ENCODE measurements around the gene ARTN.

The ARTN gene

GRCh38 chr1:43942411-43942810, 8.8 kb downstream of the ARTN start:
- intact Hi-C loops (cut with DNase I): no loop called here
- no peak for DNase-seq

GRCh38 chr1:43944860-43945259, 11.3 kb downstream of the ARTN start:
- intact Hi-C loops (cut with DNase I): no loop called here

GRCh38 chr1:43945674-43946235, 12.2 kb downstream of the ARTN start:
- peak in 2 of 42 donors; percentile 17 to 38 for DNase-seq
- intact Hi-C loops (cut with DNase I): loop anchor here (1.0 kb wide), 1 partner anchor 29 kb away; the partner anchor contains the start of gene ATP6V0B

More at GRCh38 chr1:43944860-43945259, 11.3 kb downstream of the ARTN start:
- no peak for DNase-seq

- intact Hi-C loops (cut with DNase I): loop anchor here (1.0 kb wide), 1 partner anchor 28 kb away; the partner anchor contains the start of gene ATP6V0B
- DNase-seq: peak; percentile 93 to 99 (median 98)
Observed at GRCh38 chr1:43946236-43947060, 12.8 kb downstream of the ARTN start, which contains the start of gene IPO13. TSS of gene IPO13 (plus strand) at chr1:43946950. CDS start at chr1:43947601, 651 bp downstream.

- intact Hi-C loops (cut with DNase I): no loop called here
- DNase-seq: peak in 1 of 42 donors; percentile 40
Observed at GRCh38 chr1:43947061-43947873, 13.7 kb downstream of the ARTN start.

GRCh38 chr1:43947874-43948437, 14.4 kb downstream of the ARTN start:
- intact Hi-C loops (cut with DNase I): no loop called here
- peak in 3 of 42 donors; percentile 39 to 62 (median 42) for DNase-seq

GRCh38 chr1:43949678-43950077, 16.1 kb downstream of the ARTN start:
- DNase-seq: peak in 2 of 42 donors; percentile 50
- intact Hi-C loops (cut with DNase I): no loop called here

- DNase-seq: no peak
- intact Hi-C loops (cut with DNase I): no loop called here
Observed at GRCh38 chr1:43951021-43951985, 17.7 kb downstream of the ARTN start.

GRCh38 chr1:43952731-43953346, 19.2 kb downstream of the ARTN start:
- intact Hi-C loops (cut with DNase I): no loop called here
- peak in 30 of 42 donors; percentile 29 to 81 (median 56) for DNase-seq

GRCh38 chr1:43953361-43953760, 19.8 kb downstream of the ARTN start:
- intact Hi-C loops (cut with DNase I): no loop called here
- peak in 1 of 42 donors; percentile 35 for DNase-seq

- DNase-seq: peak; percentile 73 to 95 (median 88)
- intact Hi-C loops (cut with DNase I): no loop called here
Observed at GRCh38 chr1:43954036-43954435, 20.4 kb downstream of the ARTN start.

- intact Hi-C loops (cut with DNase I): no loop called here
Observed at GRCh38 chr1:43956234-43956633, 22.6 kb downstream of the ARTN start.

GRCh38 chr1:43957407-43958040, 23.9 kb downstream of the ARTN start:
- peak in 1 of 42 donors; percentile 64 for DNase-seq
- intact Hi-C loops (cut with DNase I): no loop called here

More at GRCh38 chr1:43956234-43956633, 22.6 kb downstream of the ARTN start:
- no peak for DNase-seq

GRCh38 chr1:43958351-43959255, 25.0 kb downstream of the ARTN start:
- intact Hi-C loops (cut with DNase I): no loop called here
- DNase-seq: peak in 7 of 42 donors; percentile 35 to 75 (median 44)

- intact Hi-C loops (cut with DNase I): no loop called here
- DNase-seq: no peak
Observed at GRCh38 chr1:43960798-43961197, 27.2 kb downstream of the ARTN start.

GRCh38 chr1:43961692-43962091, 28.1 kb downstream of the ARTN start:
- intact Hi-C loops (cut with DNase I): no loop called here
- DNase-seq: peak in 1 of 42 donors; percentile 57

All from head of caudate nucleus (tissue), 42 donors.